IPS DF 4.7 (cell line): ENCODE data around the gene CNNM4.

ENCODE experiments used
- DNase-seq: peaks from one replicate; pipeline ENCODE4 v3.0.0-alpha.2; 2013; ENCODE audit warnings: low spot score; ENCODE audit errors: extremely low read depth

The CNNM4 gene

DNA sequence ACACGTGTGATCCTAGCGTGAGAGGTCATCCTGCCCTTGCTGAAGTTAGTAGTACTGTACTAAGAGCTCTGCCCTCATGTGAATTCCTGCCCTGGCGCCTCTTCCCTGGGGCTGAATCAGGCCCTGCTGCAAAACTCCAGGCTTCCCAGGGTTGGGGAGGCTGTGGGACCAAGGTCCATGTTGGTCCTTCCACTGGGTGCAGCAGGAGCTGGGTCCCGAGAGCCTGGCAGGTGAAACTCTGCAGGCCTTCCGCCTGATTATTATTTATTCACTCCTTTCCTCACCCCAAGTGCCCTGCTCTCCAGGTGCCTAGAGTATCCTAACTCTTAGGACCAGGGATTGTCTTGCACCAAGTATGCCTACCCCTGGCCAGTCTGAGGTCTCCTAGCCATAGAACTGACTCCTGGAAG lies 50.1 kb downstream of the CNNM4 start:
- no peak for DNase-seq

- DNase-seq = no peak
Observed at GRCh38 chr2:96811917-96812316, 51.2 kb downstream of the CNNM4 start.

- DNase-seq = no peak
Observed at GRCh38 chr2:96813656-96814055, 53.0 kb downstream of the CNNM4 start.

DNA sequence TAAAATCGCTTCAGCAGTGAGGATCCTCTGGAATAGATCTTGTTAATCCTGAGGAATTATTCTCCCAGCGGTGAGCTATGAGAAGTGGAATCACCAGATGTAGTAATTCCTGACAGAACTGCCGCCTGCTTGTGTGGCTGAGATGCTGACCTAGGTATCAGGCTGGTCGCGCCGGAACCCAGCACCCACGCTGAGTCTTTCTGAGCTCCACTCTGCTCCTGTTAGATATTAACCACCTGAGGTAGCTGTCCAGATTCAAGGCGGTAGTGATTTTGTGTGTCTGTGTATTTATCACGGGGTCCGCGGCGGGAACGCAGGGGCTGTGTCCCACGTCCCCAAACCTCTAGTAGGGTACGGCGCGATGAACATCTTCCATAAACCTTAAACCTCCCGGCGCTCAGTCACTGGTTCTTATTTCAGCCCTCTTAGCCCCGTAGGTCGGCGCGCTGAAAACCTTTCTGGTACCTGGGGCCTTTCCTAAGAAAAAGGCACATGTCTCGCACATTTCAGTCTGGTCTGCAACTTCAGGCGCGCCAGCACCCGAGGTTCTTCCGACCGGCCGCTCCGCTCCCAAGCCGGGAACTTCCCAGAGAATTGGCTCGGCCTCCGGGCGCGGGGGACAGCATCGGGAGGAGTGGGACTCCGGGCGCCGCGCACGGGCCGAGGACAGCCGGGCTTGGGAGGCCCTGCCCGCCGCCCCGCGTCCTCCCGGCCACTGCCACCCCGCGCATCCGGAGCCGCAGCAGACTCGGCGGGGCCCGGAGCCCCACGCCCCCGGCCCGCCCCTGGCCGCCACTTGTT lies 54.8 kb downstream of the CNNM4 start:
- no peak for DNase-seq

GRCh38 chr2:96816127-96816835 lies 55.6 kb downstream of the CNNM4 start, which contains the start of gene CNNM3:
Gene CNNM3 (plus strand): TSS chr2:96816268. CDS start chr2:96816278, 10 bp downstream.
- DNase-seq = no peak

- DNase-seq = no peak
Observed at GRCh38 chr2:96816836-96817702, 56.4 kb downstream of the CNNM4 start.

DNA sequence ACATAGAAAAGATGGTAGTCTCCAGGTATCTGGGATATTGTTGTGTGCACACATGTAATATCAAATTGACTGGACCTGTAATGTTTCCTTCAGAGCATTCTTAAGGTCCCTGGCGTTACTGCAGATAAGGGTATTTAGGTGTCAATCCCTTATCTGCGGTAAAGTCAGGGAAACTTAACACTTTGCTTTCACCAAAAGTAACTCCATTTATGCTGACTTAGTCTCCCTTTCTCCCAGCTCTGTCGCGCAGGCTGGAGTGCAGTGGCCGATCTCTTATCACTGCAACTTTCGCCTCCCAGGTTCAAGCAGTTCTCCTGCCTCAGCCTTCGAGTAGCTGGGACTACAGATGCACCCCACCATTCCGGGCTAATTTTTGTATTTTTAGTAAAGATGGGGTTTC lies 57.2 kb downstream of the CNNM4 start:
- no peak for DNase-seq

GRCh38 chr2:96819128-96819875 lies 58.6 kb downstream of the CNNM4 start:
- DNase-seq = no peak

DNA sequence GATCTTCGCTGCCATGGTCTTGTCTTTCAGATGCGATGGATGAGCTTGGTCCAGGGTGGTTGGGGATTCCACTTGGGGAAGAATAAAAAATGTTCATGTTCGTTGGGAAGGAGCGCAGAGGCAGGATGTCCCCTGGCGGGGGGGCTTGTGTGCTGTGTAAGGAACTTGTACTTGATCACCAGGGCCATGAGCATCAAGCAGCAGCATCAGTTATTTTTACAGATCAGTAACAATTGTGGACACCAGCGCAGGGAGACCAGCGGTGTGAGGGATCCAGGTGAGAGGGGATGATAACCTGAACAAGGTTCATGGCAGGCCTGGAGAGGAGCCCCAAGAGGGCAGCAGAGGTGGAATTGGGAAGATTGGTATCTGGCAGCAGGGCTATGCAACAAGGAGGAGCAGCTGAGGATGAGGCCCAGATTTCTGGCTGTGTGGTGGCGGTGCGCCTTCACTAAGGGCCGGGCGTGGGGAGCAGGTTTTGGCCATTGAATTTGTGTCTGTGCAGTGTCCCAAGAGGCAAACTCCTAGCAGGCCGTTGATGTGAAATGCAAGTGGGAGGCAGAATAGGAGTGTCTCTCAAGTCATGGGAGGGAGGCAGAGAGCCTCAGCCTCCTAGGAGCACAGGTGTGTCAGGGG lies 59.3 kb downstream of the CNNM4 start:
- DNase-seq = no peak

DNA sequence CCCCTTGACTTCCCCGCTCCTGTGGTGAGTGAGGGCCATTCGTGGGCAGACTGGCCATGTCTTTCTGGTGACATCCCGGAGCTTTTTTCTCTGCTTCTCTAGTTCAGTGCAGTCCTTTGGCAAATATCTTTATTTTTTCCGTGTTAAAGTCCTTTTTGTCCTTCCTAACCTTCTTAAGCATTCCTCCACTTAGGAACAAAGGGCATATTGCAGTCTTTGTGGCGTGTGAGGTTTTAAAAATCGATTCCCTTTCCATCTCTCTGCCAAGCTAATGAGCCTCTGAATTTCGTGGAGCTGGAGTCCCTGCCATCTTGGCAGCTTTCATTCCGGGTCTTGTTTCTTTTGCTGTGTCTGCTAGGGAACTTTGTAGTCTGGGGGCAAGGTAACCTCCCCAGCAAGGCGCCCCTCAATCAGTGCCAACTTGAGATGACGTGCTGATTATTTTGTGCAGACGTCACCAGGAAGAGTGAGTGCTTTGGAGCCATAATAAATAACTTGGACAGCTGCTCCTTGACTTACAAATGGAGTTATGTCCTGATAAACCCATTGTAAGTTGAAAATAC lies 60.5 kb downstream of the CNNM4 start:
- DNase-seq = no peak

DNA sequence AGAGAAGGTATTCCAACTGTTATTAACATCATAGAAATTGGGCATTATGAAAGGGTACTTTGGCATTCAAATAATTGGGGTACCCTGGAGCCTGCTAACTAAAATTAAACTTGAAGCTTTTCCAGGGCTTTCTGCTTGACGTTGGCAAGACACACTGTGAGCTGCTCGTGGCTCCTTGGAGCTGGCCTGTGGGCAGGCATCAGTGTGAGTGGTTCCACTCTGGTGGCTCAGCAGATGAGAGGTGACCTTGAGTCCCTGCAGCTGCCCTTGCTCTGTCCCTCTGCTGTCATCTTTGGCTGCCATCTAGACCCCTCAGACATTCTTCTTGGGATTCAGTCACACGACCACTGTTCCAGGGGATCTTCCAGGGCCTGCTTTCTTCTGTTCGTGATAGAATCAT lies 62.1 kb downstream of the CNNM4 start:
- no peak for DNase-seq

DNA sequence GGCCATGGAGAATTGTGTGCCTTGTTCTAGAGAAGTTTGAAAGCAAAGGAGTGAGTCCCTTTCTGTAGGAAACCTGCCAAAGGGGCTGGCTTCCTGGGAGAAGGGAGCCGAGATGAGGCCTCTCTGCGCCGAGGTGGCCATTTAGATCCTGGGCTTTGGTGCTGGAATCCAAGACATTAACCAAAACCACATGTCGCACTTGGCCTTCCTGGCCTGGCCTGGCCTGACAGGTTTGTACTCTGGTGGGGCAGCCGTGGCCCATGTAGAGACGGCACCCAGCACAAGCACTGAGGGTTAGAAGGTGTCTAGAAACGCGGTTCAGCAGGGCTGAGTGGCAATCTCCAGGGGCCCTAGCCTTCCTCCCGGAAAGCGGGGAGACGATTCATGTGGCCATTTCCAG lies 62.5 kb downstream of the CNNM4 start:
- DNase-seq = no peak

- DNase-seq = no peak
Observed at GRCh38 chr2:96824079-96824870, 63.6 kb downstream of the CNNM4 start.

DNA sequence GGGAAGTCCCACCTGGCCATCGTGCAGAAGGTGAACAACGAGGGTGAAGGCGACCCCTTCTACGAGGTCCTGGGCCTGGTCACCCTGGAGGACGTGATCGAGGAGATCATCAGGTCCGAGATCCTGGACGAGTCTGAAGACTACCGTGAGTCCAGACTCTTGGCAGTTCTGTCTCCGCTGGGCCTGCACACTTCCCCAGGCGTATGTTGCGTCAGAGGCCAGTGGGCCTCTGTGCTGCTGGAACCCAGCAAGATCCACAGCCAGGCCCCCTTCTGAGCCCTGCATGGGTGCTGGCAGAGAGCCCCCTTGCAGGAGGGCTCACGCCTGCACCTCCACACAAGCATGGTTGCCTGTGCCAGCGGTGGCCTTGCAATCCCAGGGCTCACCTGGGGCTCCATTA lies 64.4 kb downstream of the CNNM4 start:
- no peak for DNase-seq

DNA sequence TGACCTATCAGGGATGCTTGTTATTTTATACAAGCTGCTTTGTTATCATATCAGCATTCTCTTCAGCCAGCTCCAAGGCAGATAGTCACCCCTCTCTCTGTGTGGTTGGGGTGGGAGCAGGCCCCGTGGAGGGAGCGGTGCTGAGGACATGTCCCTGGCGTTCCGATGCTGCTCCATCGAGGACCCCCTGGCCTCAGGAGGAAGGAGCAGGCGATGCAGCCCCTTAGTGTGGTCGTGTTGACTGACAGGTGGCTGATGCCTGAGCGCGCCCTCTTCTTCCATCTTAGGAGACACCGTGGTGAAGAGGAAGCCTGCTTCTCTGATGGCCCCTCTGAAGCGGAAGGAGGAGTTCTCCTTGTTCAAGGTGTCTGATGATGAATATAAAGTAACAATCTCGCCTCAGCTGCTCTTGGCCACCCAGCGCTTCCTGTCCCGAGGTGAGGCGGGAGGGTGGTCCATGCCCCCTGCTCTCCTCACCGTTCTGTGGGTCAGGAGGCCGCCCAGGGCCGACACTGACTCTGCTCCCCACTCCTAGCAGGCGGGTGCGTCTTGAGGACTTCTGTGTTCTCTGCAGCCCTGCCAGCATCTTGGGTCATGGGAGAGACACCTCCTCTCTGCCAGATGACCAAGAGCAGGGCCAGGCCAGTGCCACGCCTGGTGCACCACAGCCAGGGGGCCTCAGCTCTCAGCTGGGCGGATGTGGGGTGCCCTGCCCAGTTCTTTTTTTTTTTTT lies 66.0 kb downstream of the CNNM4 start:
- no peak for DNase-seq

- no peak for DNase-seq
Observed at GRCh38 chr2:96828436-96828835, 67.7 kb downstream of the CNNM4 start.

- DNase-seq = no peak
Observed at GRCh38 chr2:96828874-96829273, 68.2 kb downstream of the CNNM4 start.

- DNase-seq = no peak
Observed at GRCh38 chr2:96830044-96830562, 69.4 kb downstream of the CNNM4 start.

GRCh38 chr2:96831679-96832078 lies 71.0 kb downstream of the CNNM4 start:
- DNase-seq = no peak
